ENCODE results near the gene PIGQ.

Gene PIGQ

GRCh38 chr16:567373-568256, 2.2 kb upstream of the PIGQ start:
- DNase-seq (ENCODE audit: low spot score) (no peak), FAIRE-seq (no peak)

- DNase-seq (ENCODE audit: low spot score), result no peak
- no peak for FAIRE-seq
Measured at GRCh38 chr16:568401-569258, 1.1 kb upstream of the PIGQ start.

- no peak for FAIRE-seq
Measured at GRCh38 chr16:572865-573650, 3.3 kb downstream of the PIGQ start.

DNA sequence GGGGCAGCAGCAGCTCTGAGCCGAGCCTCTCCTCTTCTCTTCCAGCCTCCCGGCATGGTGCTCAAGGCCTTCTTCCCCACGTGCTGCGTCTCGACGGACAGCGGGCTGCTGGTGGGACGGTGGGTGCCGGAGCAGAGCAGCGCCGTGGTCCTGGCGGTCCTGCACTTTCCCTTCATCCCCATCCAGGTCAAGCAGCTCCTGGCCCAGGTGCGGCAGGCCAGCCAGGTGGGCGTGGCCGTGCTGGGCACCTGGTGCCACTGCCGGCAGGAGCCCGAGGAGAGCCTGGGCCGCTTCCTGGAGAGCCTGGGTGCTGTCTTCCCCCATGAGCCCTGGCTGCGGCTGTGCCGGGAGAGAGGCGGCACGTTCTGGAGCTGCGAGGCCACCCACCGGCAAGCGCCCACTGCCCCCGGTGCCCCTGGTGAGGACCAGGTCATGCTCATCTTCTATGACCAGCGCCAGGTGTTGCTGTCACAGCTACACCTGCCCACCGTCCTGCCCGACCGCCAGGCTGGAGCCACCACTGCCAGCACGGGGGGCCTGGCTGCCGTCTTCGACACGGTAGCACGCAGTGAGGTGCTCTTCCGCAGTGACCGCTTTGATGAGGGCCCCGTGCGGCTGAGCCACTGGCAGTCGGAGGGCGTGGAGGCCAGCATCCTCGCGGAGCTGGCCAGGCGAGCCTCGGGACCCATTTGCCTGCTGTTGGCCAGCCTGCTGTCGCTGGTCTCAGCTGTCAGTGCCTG, 4.4 kb downstream of the PIGQ start:
- DNase-seq (ENCODE audit: low spot score) (no peak), FAIRE-seq (no peak)

More at GRCh38 chr16:572865-573650, 3.3 kb downstream of the PIGQ start:
- no peak for DNase-seq (ENCODE audit: low spot score)

GRCh38 chr16:575354-576196, 5.8 kb downstream of the PIGQ start:
- DNase-seq (ENCODE audit: low spot score), result no peak
- FAIRE-seq, result no peak

DNA sequence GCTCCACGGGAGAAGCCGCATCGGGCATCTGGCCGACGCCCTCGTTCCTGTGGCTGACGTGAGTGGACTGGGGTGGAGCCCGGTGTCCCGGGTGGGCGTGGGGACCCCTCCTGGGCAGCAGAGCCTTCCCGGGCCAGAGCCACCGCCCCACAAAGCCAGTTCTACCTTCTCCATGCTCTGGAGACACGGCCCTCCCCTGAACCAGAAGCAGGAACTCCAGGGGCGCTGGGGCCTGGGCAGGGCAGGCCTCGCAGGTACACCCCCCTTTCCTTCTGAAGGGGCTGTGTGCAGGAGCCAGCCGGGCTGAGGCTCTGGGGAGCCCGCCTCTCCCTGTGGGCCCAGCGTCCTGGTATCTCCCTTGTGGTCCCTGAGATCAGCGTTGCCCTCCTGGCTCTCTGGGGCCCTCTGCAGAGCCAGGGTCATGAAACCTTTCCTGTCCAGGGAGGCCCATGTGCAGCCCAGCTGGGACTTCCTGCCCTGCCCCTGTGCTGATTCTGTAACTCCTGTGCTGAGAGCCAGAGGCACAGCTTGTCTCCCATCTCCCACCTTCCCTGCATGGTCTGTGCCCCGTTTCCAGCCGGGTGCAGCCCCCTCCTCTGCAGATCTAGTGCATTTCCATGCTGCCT, 6.5 kb downstream of the PIGQ start:
- no peak for DNase-seq (ENCODE audit: low spot score)
- no peak for FAIRE-seq

DNA sequence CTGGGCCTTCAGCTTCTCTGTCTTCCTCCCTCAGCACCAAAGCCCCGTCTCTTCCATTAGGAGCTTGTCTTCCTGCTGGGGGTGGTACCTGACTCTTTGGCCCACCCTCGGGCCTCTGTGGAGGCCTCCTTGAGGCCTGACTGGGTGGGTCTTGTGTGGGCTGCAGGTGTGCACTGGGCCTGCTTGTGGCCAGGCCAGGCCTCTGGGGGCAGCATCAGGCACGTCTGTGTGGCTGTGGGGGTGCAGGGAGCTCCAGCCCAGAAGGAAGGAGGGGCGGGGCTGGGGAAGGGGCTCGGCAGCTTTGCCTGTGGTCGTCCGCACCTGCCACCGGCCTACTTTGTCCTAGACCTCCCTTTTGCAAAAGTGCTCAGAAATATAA, 7.0 kb downstream of the PIGQ start:
- FAIRE-seq (no peak), DNase-seq (ENCODE audit: low spot score) (no peak)

GRCh38 chr16:577796-578195, 8.0 kb downstream of the PIGQ start:
- FAIRE-seq, result no peak

DNA sequence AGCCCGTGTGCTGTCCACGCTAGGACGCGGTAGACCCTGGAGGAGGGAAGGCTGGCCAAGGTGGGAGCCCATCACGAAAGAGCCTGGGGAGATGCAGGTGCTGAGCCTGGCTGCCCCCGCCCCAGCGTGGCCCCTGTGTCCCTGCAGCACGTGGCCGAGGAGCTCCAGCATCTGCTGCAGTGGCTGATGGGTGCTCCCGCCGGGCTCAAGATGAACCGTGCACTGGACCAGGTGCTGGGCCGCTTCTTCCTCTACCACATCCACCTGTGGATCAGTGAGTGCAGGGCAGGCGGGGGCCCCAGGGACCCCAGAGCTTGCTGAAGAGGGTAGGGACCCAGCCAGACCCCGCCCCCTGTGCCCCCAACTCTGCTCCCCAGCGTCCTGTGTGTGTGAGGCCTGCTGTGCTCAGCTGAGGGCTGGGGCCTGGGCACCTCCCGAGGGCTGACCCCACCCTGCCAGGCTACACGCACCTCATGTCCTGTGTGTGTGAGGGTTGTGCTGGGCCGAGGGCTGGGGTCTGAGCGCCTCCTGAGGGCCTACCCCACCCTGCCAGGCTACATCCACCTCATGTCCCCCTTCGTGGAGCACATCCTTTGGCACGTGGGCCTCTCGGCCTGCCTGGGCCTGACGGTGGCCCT, 8.6 kb downstream of the PIGQ start:
- no peak for FAIRE-seq
- no peak for DNase-seq (ENCODE audit: low spot score)

More at GRCh38 chr16:577796-578195, 8.0 kb downstream of the PIGQ start:
- DNase-seq (ENCODE audit: low spot score), result no peak

DNA sequence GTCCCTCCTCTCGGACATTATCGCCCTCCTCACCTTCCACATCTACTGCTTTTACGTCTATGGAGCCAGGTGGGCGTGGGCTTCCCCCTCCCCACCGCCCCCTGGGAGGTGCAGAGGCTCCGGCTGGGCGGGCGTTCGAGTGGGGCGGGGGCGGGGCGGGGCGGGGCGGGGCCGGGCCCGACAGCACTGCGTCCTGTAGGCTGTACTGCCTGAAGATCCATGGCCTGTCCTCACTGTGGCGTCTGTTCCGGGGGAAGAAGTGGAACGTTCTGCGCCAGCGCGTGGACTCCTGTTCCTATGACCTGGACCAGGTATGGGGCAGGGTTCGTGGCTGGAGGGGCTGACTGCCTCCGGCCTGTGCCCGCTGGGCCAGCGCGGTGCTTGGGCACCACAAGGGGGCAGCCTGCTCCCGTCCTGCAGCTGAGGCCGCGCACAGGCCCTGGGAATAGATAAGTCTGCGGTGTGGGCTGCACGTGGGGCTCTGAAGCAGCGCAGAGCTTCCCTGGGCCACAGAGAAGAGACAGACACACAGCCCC, 9.2 kb downstream of the PIGQ start:
- DNase-seq (ENCODE audit: low spot score), result peak; percentile 43
- FAIRE-seq, result no peak

- FAIRE-seq, result no peak
- no peak for DNase-seq (ENCODE audit: low spot score)
Measured at GRCh38 chr16:580141-580945, 10.6 kb downstream of the PIGQ start.

GRCh38 chr16:580946-581498, 11.3 kb downstream of the PIGQ start:
- FAIRE-seq (no peak), DNase-seq (ENCODE audit: low spot score) (no peak)

DNA sequence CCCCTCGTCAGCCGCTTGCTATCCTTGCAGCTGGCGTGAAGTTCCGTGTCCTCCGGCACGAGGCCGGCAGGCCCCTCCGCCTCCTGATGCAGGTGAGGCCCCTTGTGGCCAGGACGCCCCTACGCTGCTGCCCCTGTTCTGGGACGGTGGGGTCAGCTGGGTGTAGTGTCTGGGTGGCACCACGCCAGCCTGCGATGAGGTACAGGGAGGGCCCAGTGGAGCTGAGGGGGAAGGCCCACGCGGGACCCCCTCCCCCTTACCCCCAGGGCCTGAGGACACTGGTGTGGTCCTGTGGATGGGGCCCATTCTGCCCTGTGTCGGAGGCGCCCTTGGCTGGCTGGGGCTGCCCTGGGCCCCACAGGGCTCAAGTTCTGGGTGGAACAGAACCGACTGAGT, 12.4 kb downstream of the PIGQ start:
- DNase-seq (ENCODE audit: low spot score) (no peak), FAIRE-seq (no peak)

DNA sequence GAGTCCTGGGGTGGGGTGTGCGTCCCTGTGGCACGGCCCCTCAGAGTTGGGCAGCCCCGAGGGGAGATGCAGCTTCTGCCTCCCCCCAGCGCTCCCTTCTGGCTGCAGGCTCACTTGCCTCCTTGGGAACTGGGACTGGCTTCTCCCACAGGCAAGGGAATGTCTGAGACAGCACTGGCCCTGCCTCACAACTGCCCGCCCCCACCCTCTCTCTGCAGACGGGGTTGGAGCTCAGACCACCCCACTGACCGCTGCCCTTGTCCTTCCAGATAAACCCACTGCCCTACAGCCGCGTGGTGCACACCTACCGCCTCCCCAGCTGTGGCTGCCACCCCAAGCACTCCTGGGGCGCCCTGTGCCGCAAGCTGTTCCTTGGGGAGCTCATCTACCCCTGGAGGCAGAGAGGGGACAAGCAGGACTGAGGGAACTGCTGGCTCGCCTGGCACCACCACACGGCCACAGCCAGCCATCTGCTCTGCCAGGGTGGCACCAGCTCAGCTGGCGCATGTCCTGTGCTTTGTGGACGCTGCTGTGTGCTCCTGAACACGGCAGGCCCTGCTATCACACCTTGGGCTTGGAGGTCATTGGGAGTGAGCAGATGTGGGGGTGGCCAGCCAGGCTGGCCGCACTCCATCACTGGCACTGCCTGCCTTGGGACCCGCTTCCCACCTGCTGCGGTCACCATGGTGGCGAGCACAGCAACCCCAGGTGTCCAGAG, 13.0 kb downstream of the PIGQ start:
- FAIRE-seq, result no peak
- DNase-seq (ENCODE audit: low spot score), result no peak

- DNase-seq (ENCODE audit: low spot score) (no peak), FAIRE-seq (no peak)
Measured at GRCh38 chr16:583470-583814, 13.7 kb downstream of the PIGQ start.

DNA sequence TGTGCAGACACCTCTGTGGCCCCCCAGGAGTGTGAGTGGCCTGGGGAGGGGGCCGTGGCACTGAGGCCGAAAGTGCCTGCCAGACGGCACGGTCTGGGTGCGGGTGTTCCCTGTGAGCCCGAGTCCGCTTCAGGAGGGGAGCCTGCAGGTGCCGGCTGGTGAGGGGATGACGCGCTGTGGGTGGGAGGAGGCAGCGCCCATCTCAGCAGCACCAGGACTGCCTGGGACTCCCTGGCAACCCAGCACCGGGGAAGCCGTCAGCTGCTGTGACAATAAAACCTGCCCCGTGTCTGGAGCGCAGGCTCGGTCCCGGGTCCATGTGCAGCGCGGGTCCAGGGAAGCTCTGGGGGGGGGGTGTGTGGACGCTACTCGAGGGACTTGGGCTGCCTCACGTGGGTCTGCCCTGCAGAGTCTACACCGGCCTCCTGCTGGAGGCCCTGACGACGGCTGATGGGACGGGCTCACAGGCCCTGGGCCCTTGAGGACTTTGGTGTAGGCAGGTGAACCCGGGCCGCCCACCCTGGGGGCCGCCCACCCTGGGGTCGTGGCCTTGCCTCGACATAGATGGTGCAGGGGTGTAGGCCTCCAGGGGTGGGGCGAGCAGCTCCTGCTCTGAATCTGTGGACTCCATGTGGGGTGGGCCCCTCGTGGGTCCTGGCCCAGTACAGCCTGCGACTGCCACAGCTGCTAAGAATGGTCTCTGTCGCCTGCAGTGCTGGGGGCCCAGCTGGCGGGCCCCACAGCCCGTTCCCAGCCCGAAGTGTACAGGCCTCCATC, 14.2 kb downstream of the PIGQ start:
- FAIRE-seq (no peak), DNase-seq (ENCODE audit: low spot score) (no peak)

All from RCC 7860 (cell line).